NCI-H2171 (cell line): ENCODE measurements around the gene C12orf50.
"Not testable (repeated sequence)": the region's sequence is repeated elsewhere in the genome, so short reads cannot be mapped to it uniquely, and the experiment has no call there.

Source experiments
- DNase-seq: peaks from one replicate; lab custom pipeline; 2025; lab: John Stamatoyannopoulos, UW

Gene C12orf50

GRCh38 chr12:87988534-87988933 is 40.7 kb downstream of the C12orf50 start:
- no peak for DNase-seq

GRCh38 chr12:87985069-87985675 is 44.0 kb downstream of the C12orf50 start:
- no peak for DNase-seq

DNA sequence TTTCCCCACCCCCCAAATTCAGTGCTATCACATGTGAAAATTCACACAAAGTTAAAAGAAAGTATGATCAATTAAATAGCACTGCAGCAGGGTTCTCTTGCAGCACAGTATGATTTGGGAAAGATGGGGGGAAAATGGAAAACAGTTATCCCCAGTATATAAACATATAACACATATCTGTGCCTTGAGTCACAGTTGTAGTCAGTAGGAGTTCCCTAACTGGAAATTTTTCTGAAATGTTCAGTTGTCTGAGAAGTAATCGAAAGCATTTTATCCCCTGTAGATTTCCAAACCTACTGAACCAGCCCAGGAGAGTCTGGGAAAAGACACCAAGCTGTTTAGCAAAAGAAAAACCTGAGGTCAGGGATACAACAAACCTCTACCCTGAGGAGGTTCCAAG is 47.0 kb downstream of the C12orf50 start:
- no peak for DNase-seq

DNA sequence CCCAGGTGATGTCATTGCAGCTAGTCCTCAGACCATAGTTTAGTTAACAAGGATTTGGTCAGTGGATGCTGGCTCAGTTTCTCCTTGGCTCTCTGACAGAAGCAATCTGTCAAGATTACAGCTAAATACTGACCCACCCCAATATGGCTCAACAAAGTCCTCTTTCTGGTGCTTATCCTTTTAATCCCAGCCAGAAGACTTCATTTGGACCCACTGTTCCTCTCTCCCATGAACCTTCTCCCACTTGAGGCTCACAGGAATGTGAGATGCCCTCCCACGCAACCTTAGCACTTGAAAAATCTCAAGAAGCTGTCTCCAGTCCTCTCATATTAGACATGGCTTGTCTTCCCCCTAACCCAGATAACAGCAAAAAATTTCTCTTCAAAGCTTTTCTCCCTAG is 47.7 kb downstream of the C12orf50 start:
- DNase-seq: no peak

DNA sequence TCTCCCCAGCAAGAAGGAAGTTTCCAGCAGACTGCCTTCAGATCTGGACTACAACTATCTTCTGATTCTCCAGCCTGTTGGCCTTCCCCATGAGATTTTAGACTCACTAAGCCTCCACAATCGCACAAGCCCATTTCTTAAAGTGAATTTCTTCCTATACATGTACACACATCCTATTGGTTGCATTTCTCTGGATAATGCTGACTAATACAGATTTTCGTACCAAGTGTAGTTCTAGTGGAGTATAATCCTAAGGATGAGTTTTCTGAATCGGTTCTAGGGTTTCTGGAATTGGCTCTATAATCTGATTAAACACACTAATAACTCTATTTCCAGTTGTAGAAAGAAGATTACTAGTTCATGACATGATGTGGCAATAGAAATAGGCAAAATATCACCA is 53.3 kb downstream of the C12orf50 start:
- DNase-seq: no peak

DNA sequence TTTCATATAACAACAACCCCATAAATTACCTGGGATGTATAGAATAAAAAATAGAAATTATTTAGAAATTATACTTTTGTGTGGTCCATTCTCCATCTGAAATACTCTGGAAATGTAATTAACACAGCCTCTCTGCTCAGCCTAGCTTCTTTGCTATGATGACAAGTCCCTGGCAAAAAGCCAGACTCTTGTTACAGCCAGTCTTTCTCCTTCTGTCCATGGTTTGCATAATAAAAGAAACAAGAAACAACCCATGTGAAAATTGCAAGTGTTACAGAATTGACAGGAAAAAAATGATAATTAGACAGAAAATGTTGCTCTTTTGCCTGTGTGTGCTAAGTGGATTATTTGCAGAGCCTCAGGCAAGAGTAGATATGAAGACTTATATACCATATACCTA is 61.3 kb downstream of the C12orf50 start:
- DNase-seq: peak; percentile 27

- DNase-seq: no peak
Observed at GRCh38 chr12:87960566-87960965, 68.6 kb downstream of the C12orf50 start.

- DNase-seq: not testable (repeated sequence)
Observed at GRCh38 chr12:87954028-87954427, 75.2 kb downstream of the C12orf50 start.

DNA sequence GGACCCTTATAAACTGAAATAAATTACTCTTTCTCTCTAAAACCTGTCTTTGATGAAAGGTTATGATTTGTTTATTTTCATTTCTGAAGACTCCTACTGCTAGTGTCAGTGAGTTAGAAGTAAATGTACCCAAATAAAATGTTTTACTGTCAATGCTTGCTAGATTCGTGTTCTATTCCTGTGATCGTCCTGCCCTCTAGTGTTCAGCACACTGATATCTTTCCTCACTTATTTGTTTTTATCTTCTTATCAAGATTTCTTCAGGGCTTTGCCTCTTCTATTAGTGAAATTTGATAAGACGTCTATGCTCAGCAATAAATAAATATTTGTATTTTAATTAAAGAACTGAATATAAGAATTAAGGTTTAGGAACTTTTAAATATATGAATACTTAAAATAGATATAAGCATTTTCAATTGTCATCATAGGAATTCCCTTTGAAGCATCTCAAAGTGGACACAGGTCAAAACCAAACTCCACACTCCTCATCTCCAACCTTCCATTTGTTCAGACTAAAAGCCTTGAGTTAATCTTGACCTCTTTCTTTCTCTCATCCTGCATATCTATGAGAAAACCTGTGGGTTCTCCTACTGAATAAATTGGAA is 75.8 kb downstream of the C12orf50 start:
- no peak for DNase-seq

DNA sequence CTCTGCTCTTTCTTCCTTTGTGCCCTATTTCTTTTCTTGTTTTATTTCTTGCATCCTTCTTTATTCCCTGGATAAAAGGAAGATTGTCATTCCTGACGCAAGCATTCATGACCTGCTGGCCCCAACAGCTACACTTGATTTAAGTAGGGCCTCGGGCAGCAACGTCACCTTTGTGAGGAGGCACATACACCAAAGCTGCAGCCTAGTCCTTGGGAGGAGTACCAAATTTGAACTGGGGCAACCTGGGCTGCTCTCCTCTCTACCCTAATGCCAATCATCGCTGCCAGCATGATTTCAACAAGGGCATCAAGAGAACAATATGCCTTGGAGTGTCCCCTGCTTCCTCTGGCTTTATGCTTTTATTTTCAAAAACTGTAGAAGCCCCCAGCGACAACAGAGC is 76.4 kb downstream of the C12orf50 start:
- DNase-seq: no peak

DNA sequence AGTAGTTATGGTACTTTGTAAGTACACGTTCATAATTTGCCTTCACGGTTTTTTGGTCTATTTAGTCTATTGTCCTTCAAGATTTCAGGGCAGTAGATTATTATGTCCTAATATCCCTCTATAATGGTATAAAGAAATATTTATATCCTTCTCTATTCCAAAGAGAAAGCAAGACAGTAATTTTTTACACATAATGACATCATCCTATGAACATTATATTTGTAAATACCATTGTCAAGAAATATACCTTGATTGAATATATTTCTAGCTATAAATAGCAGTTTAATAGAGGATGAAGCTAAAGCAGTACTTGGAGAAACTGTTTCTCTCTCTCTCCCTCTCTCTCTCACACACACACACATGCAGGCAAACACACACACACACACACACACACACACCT is 77.0 kb downstream of the C12orf50 start:
- no peak for DNase-seq

GRCh38 chr12:87943762-87944161 is 85.4 kb downstream of the C12orf50 start:
- no peak for DNase-seq

- DNase-seq: no peak
Observed at GRCh38 chr12:87943023-87943422, 86.2 kb downstream of the C12orf50 start.

DNA sequence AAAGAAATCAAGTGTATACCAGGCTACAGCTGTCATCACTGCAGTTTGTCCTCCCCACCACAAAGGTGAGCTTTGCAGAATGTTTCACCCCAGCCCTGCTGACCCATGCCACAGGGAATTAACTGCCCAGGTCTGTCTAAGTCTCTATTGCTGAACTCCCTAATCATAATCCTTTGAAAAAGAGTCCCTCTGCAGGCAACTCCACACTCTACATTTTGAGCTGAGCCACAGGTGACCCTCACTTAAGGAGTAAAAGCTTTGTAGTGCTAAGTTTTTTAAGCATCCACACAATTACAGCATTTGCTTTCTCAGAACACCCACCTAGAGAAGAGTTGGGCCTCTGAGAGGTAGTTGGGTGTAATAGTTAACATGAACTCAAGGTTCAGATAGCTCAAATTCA is 90.0 kb downstream of the C12orf50 start:
- no peak for DNase-seq

GRCh38 chr12:87935216-87935615 is 94.0 kb downstream of the C12orf50 start:
- DNase-seq: no peak

DNA sequence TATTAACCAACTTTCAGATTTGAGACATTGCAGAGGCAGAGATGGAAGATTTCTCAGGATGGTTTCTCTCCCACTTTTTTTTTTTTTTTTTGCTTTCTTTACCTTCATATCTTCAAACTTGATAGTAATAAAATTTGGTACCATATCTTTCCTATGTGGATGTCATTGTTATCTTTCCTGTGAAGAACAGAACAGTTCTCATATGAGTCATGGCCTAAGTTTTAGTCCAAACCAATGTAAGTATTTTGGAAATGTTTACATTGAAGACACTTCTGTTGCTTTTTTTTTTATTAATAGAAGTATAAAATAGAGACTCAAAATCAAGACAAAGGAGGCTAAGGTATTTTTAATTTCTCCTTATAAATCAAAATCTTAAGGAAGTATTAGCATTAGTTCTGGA is 95.2 kb downstream of the C12orf50 start:
- no peak for DNase-seq

- no peak for DNase-seq
Observed at GRCh38 chr12:87931812-87932211, 97.4 kb downstream of the C12orf50 start.

- no peak for DNase-seq
Observed at GRCh38 chr12:87930627-87931026, 98.6 kb downstream of the C12orf50 start.
